ENCODE measurements around the gene CCDC80.

GRCh38 chr3:112654492-112654891 is 13.5 kb upstream of the CCDC80 start:
- TF ChIP-seq CTCF (IDR thresholded peaks at IDR 0.05): no peak
- no peak for TF ChIP-seq POLR2A (IDR thresholded peaks at IDR 0.05)
